ENCODE results near the gene FAM216B. TPM values are rescaled to one million over a fixed set of nuclear protein-coding genes. Genes with fewer than 3 reads are reported as not detected.

FAM216B gene
- total and polyA plus RNA-seq, 8 donors: under 0.01 to 0.18 (median 0.03) TPM; not detected in 5

- intact Hi-C loops (cut with DNase I; ENCODE audit: low total_unique reads): no loop called here
- 50 to 64% (median 58%) methylated on average over 5 of the region's 5 CpGs for WGBS, 5 donors
- no peak overlapping the region for H3K27ac ChIP-seq
- H3K4me3 ChIP-seq: no peak overlapping the region
- H3K4me1 ChIP-seq: no peaks in the 10 kb centered on the region
- no peaks in the 10 kb centered on the region for H3K27me3 ChIP-seq
- TF ChIP-seq POLR2A (IDR thresholded peaks at IDR 0.05): no peak
- H3K9me3 ChIP-seq: no peaks in the 10 kb centered on the region
- DNase-seq: no peak
- H3K36me3 ChIP-seq: no peaks in the 10 kb centered on the region
These were observed 30.6 kb upstream of the FAM216B start for GRCh38 chr13:42750794-42751193.

- Histone ChIP-seq H3K4me1 (no peaks in the 10 kb centered on the region), H3K4me3 (no peak overlapping the region), H3K27me3 (no peaks in the 10 kb centered on the region), H3K9me3 (no peaks in the 10 kb centered on the region), H3K27ac (no peak overlapping the region), H3K36me3 (no peaks in the 10 kb centered on the region)
- intact Hi-C loops (cut with DNase I; ENCODE audit: low total_unique reads): no loop called here
- TF ChIP-seq CTCF (IDR thresholded peaks at IDR 0.05) (no peak), EP300 (IDR thresholded peaks at IDR 0.05) (no peak), POLR2A (IDR thresholded peaks at IDR 0.05) (no peak), POLR2AphosphoS5 (IDR thresholded peaks at IDR 0.05) (no peak)
- no peak for DNase-seq
- WGBS, 5 donors: 80 to 89% (median 86%) methylated on average over 3 of the region's 3 CpGs
These were observed 29.7 kb upstream of the FAM216B start for GRCh38 chr13:42751693-42752092.

GRCh38 chr13:42752731-42753130 lies 28.7 kb upstream of the FAM216B start:
- Histone ChIP-seq H3K36me3 (no peaks in the 10 kb centered on the region), H3K9me3 (no peaks in the 10 kb centered on the region), H3K4me1 (no peaks in the 10 kb centered on the region), H3K27ac (no peak overlapping the region), H3K4me3 (no peak overlapping the region), H3K27me3 (no peaks in the 10 kb centered on the region)
- DNase-seq: no peak
- WGBS, 5 donors: 85 to 98% (median 96%) methylated on average over 2 of the region's 2 CpGs
- TF ChIP-seq CTCF (IDR thresholded peaks at IDR 0.05): no peak
- TF ChIP-seq POLR2A (IDR thresholded peaks at IDR 0.05): no peak
- TF ChIP-seq POLR2AphosphoS5 (IDR thresholded peaks at IDR 0.05): no peak
- no peak for TF ChIP-seq EP300 (IDR thresholded peaks at IDR 0.05)
- intact Hi-C loops (cut with DNase I; ENCODE audit: low total_unique reads): no loop called here

- intact Hi-C loops (cut with DNase I; ENCODE audit: low total_unique reads): no loop called here
- Histone ChIP-seq H3K4me3 (no peak overlapping the region), H3K36me3 (no peaks in the 10 kb centered on the region), H3K27ac (no peak overlapping the region), H3K4me1 (no peaks in the 10 kb centered on the region), H3K27me3 (no peaks in the 10 kb centered on the region), H3K9me3 (no peaks in the 10 kb centered on the region)
- peak in 1 of 2 donors; percentile 29 for DNase-seq
- TF ChIP-seq CTCF (IDR thresholded peaks at IDR 0.05): no peak
- no peak for TF ChIP-seq POLR2A (IDR thresholded peaks at IDR 0.05)
- no peak for TF ChIP-seq EP300 (IDR thresholded peaks at IDR 0.05)
- no peak for TF ChIP-seq POLR2AphosphoS5 (IDR thresholded peaks at IDR 0.05)
- 70 to 80% (median 76%) methylated on average over 5 of the region's 5 CpGs for WGBS, 5 donors
These were observed 27.7 kb upstream of the FAM216B start for GRCh38 chr13:42753697-42754096.

- Histone ChIP-seq H3K9me3 (no peaks in the 10 kb centered on the region), H3K4me1 (peaks cover 0 to 6% (median 2%) of the 10 kb centered on the region in 4 donors), H3K27ac (peak overlapping the region in 1 of 5 donors; percentile 8), H3K36me3 (no peaks in the 10 kb centered on the region), H3K27me3 (no peaks in the 10 kb centered on the region), H3K4me3 (no peak overlapping the region)
- peak in 1 of 2 donors; percentile 32 for DNase-seq
- WGBS, 5 donors: 90 to 94% (median 93%) methylated on average over 1 of the region's 1 CpG
- intact Hi-C loops (cut with DNase I; ENCODE audit: low total_unique reads): no loop called here
- TF ChIP-seq CTCF (IDR thresholded peaks at IDR 0.05) (no peak), EP300 (IDR thresholded peaks at IDR 0.05) (no peak), POLR2A (IDR thresholded peaks at IDR 0.05) (no peak), POLR2AphosphoS5 (IDR thresholded peaks at IDR 0.05) (no peak)
These were observed 26.4 kb upstream of the FAM216B start for GRCh38 chr13:42754801-42755510.
